Measurements from ENCODE around the gene MAP4K4. TPM values are rescaled to one million over a fixed set of nuclear protein-coding genes. Genes with fewer than 3 reads are reported as not detected.

The MAP4K4 gene
- total and polyA plus RNA-seq, 2 of the 13 experiments (the other 11 are each of a cell fraction or from before 2014, with no cell fraction given) = 105 to 264 TPM

GRCh38 chr2:101741775-101742520 is 44.4 kb downstream of the MAP4K4 start (continued):
- TF ChIP-seq ZBTB4 (CRISPR knock-in tag; IDR thresholded peaks at IDR 0.05; ENCODE audit: borderline replicate concordance) = peak; percentile 57; the same call in 1 of the 2 replicates
- peak; percentile 48 for TF ChIP-seq XRCC5 (optimal IDR thresholded peaks at IDR 0.05; ENCODE audit: low read length)
- peak; percentile 59; the same call in 1 of the 2 replicates for TF ChIP-seq ZFP90 (CRISPR knock-in tag; IDR thresholded peaks at IDR 0.05; ENCODE audit: borderline replicate concordance)
- 0 out of 2 replicates have a peak, but pooled peaks have one; percentile 48 for TF ChIP-seq ZNF230 (CRISPR knock-in tag; IDR thresholded peaks at IDR 0.05)
- 0 out of 2 replicates have a peak, but pooled peaks have one; percentile 29 for TF ChIP-seq MEIS1 (CRISPR knock-in tag; IDR thresholded peaks at IDR 0.05; ENCODE audit: borderline replicate concordance)
- no peak for TF ChIP-seq SP4 (CRISPR knock-in tag; IDR thresholded peaks at IDR 0.05)

DNA sequence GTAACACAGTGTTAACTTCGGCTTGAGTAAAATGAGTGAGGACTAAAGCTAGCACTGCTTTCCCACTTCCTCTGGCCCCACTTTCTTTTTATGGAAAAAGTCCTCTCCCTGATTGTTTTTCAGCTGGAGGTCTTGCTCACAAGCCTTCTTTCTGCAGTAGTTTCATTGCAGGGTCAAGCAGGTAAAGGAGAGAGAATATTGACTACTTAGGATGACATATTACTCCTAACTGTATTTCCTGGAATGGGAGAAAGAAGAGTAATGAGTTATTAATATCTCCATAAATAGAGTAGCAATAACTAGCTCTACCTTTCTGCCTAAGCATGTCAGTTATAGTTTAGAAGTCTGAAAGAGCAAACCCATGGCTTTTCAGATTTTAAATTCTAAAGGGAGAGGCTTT is 45.0 kb downstream of the MAP4K4 start:
- Histone ChIP-seq H4K20me1 (ENCODE audit: insufficient read depth, low read length) (peaks cover 75% of the 10 kb centered on the region), H3K79me2 (ENCODE audit: insufficient read depth, low read length) (peaks cover 96% of the 10 kb centered on the region), H3K4me2 (ENCODE audit: low read depth, low read length) (peak overlapping the region; percentile 43; the same call in 1 of the 2 replicates), H3K9me3 (ENCODE audit: low read length) (no peaks in the 10 kb centered on the region), H3K4me3 (replicated peaks in 1 of 3; ENCODE audit: insufficient read depth in 1 of 3, low read depth in 2 of 3, low read length in 3 of 3) (no peak overlapping the region), H2AFZ (ENCODE audit: low read length) (no peak overlapping the region), H3K9ac (ENCODE audit: insufficient read depth, low read depth, low read length) (0 out of 2 replicates have a peak overlapping the region, but pooled peaks have one; percentile 33), H3K4me1 (ENCODE audit: insufficient read depth, low read length) (peaks cover 100% of the 10 kb centered on the region), H3K27me3 (ENCODE audit: control insufficient read depth in 1 of 2, insufficient read depth in 2 of 2, low read length in 2 of 2) (no peaks in the 10 kb centered on the region), H3K36me3 (replicated peaks in 1 of 2; ENCODE audit: control insufficient read depth in 1 of 2, insufficient read depth in 2 of 2, low read length in 2 of 2) (peaks cover 5 to 6% of the 10 kb centered on the region in 2 experiments; a peak in 3 of 5 replicates), H3K27ac (ENCODE audit: extremely low read length, insufficient read depth, low read length) (peak overlapping the region; percentile 47)
- ChIA-PET CTCF (ENCODE audit: low intra/inter-chr PET ratio, low total read pairs) (no interaction called here), POLR2A (interaction anchor here (1.0 to 1.6 kb wide), 3 partner anchors 9 to 176 kb away, joined by 4 to 6 read pairs (median 4); no protein-coding TSS in a partner anchor)
- in situ Hi-C loops (cut with HindIII; ENCODE audit: extremely low pct_ligation_motif_present, low pct_unique_long_range_greater_than_20kb) = no loop called here
- intact Hi-C loops (cut with micrococcal nuclease; ENCODE audit: unreplicated experiment) = no loop called here
- no peak for FAIRE-seq
- BruUV-seq (replicated peaks) = no TSS peak
- ATAC-seq = no peak
- no peak for TF ChIP-seq ZSCAN22 (CRISPR knock-in tag; IDR thresholded peaks at IDR 0.05)
- 0 out of 2 replicates have a peak, but pooled peaks have one; percentile 32 for TF ChIP-seq ZNF138 (CRISPR knock-in tag; IDR thresholded peaks at IDR 0.05; ENCODE audit: low read depth)
- DNase-seq (ENCODE audit: low spot score) = no peak
- 72% methylated on average over 1 of the region's 1 CpG for WGBS (ENCODE audit: low lambda C conversion rate)
